Panc1 (cell line): ENCODE results near the gene CDC16.

Source experiments
- POLR2AphosphoS5 ChIP-seq: IDR thresholded peaks from 2 replicates; pipeline ENCODE4 v1.6.1; 2012; ENCODE audit warnings: mild to moderate bottlenecking, low read depth, low read length, moderate library complexity
- TCF7L2 ChIP-seq: IDR thresholded peaks from 2 replicates; pipeline ENCODE4 v1.6.1; 2011; ENCODE audit warnings: mild to moderate bottlenecking, low read depth, low read length, inconsistent platforms
- TF ChIP-seq, protein P1 (sequence below): fragments of 450-650 bp; IDR thresholded peaks from 2 replicates; pipeline ENCODE4 v1.5.1; 2017; ENCODE audit warnings: mild to moderate bottlenecking
- TF ChIP-seq, protein P2 (sequence below), 2 experiments: IDR thresholded peaks; 2 replicates each; pipeline ENCODE4 v1.6.1; 2011 to 2012; ENCODE audit warnings: low read depth in 2 of 2, control low read depth in 1 of 2, low read length in 1 of 2, mild to moderate bottlenecking in 1 of 2, moderate library complexity in 1 of 2; ENCODE audit not compliant: insufficient read depth in 1 of 2

DNA sequence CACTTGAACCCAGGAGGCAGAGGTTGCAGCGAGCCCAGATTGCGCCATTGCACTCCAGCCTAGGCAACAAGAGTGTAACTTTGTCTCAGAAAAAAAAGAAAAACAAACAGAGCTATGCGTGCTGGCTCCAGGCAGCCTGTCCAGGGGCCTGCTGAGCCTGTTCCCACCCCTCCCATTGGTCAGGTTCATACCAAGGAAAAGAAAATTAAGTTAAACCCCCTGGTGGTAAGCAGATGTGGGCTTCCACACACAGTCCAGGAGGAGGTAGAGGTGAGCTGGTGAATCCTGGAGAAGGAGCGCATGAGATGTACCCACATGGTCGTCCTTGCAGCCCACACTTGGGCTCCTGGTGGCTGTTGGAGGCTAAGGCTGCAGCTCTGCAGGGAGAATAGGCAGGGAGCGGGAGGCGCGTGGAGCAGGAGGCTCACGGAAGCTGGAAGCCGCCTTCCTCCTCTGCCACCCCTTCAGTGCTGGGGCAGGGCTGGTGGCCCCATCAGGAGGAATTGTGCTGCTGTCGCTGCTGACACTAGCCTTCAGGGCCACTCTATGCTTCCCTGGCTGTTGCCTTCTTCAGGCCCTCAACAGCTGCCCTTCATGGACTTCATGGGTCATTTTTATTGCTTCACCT lies 69.1 kb downstream of the CDC16 start:
- TF ChIP-seq, protein P1, sequence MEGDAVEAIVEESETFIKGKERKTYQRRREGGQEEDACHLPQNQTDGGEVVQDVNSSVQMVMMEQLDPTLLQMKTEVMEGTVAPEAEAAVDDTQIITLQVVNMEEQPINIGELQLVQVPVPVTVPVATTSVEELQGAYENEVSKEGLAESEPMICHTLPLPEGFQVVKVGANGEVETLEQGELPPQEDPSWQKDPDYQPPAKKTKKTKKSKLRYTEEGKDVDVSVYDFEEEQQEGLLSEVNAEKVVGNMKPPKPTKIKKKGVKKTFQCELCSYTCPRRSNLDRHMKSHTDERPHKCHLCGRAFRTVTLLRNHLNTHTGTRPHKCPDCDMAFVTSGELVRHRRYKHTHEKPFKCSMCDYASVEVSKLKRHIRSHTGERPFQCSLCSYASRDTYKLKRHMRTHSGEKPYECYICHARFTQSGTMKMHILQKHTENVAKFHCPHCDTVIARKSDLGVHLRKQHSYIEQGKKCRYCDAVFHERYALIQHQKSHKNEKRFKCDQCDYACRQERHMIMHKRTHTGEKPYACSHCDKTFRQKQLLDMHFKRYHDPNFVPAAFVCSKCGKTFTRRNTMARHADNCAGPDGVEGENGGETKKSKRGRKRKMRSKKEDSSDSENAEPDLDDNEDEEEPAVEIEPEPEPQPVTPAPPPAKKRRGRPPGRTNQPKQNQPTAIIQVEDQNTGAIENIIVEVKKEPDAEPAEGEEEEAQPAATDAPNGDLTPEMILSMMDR, result no peak
- TF ChIP-seq, protein P2, sequence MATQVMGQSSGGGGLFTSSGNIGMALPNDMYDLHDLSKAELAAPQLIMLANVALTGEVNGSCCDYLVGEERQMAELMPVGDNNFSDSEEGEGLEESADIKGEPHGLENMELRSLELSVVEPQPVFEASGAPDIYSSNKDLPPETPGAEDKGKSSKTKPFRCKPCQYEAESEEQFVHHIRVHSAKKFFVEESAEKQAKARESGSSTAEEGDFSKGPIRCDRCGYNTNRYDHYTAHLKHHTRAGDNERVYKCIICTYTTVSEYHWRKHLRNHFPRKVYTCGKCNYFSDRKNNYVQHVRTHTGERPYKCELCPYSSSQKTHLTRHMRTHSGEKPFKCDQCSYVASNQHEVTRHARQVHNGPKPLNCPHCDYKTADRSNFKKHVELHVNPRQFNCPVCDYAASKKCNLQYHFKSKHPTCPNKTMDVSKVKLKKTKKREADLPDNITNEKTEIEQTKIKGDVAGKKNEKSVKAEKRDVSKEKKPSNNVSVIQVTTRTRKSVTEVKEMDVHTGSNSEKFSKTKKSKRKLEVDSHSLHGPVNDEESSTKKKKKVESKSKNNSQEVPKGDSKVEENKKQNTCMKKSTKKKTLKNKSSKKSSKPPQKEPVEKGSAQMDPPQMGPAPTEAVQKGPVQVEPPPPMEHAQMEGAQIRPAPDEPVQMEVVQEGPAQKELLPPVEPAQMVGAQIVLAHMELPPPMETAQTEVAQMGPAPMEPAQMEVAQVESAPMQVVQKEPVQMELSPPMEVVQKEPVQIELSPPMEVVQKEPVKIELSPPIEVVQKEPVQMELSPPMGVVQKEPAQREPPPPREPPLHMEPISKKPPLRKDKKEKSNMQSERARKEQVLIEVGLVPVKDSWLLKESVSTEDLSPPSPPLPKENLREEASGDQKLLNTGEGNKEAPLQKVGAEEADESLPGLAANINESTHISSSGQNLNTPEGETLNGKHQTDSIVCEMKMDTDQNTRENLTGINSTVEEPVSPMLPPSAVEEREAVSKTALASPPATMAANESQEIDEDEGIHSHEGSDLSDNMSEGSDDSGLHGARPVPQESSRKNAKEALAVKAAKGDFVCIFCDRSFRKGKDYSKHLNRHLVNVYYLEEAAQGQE (IDR thresholded peaks at IDR 0.05; ENCODE audit: insufficient read depth in 1 of 2, low read depth in 2 of 2, low read length in 1 of 2), result no peak
- TF ChIP-seq POLR2AphosphoS5, result no peak
- no peak for TF ChIP-seq TCF7L2
